K562 (cell line): ENCODE results near the gene DNASE1L1. TPM values are rescaled to one million over a fixed set of nuclear protein-coding genes. Genes with fewer than 3 reads are reported as not detected.
"Not testable (repeated sequence)": the region's sequence is repeated elsewhere in the genome, so short reads cannot be mapped to it uniquely, and the experiment has no call there.

ENCODE experiments used
- ATAC-seq: fragments of 200-7000 bp; cut with Tn5 transposase; 3 replicates; pipeline ENCODE4 v1.9.1; 2020; ENCODE audit warnings: moderate library complexity
- BruUV-seq: library from RNA; stranded (reverse); fragments of 400-500 nt; replicated peaks from 2 replicates; lab custom pipeline; 2021; lab: Mats Ljungman, UMichigan
- CTCF ChIA-PET: fragments of 300-600 bp; formaldehyde crosslinking; extraction: SDS; loops from one replicate; lab custom pipeline; 2021; ENCODE audit warnings: low intra/inter-chr PET ratio; lab: Yijun Ruan, JAX
- POLR2A ChIA-PET: fragments of 300-600, 350-650 bp; sonication (Branson Sonifier 250); formaldehyde crosslinking; extraction: SDS; loops from one replicate; lab custom pipeline; 2021; ENCODE audit warnings: antibody characterized with exemption, inconsistent platforms; lab: Yijun Ruan, JAX
- DNase-seq, 4 experiments: peaks; one replicate each; pipeline versions ENCODE4 v3.0.0 to v3.0.0-alpha.2; 2011 to 2018; ENCODE audit warnings: low spot score in 3 of 4, mixed read lengths in 3 of 4; ENCODE audit errors: extremely low read depth in 1 of 4
- FAIRE-seq: peaks from 2 replicates; lab custom pipeline; 2011; peaks lifted over from hg19 to GRCh38; lab: Jason Lieb, UNC
- H2AFZ ChIP-seq: 2 replicates; pipeline ENCODE4 v1.6.0; 2011; ENCODE audit warnings: low read depth, low read length, control low read depth, inconsistent platforms
- H3K27ac ChIP-seq: fragments of 200-600 bp; 3 replicates; pipeline ENCODE4 v1.8.0; 2011; ENCODE audit warnings: low read depth, mild to moderate bottlenecking, control low read depth, inconsistent platforms, low read length, moderate library complexity, mixed read lengths; ENCODE audit errors: extremely low read depth
- H3K27me3 ChIP-seq, 2 experiments: fragments of 300-600 bp in 1 of 2; 2 replicates in 1 of 2; 3 replicates in 1 of 2; pipeline versions ENCODE4 v1.6.0 to v1.8.0; 2011; ENCODE audit warnings: inconsistent platforms in 2 of 2, low read length in 2 of 2, mild to moderate bottlenecking in 1 of 2, mixed read lengths in 1 of 2, moderate library complexity in 1 of 2; ENCODE audit not compliant: control insufficient read depth in 2 of 2, insufficient read depth in 2 of 2
- H3K36me3 ChIP-seq: fragments of 300-600 bp; 3 replicates; pipeline ENCODE4 v1.8.0; 2011; ENCODE audit warnings: mild to moderate bottlenecking, low read length, inconsistent platforms; ENCODE audit not compliant: control insufficient read depth, insufficient read depth
- H3K4me1 ChIP-seq, 2 experiments: fragments of 200-600 bp in 1 of 2; replicated peaks in 1 of 2; 2 replicates in 1 of 2; 3 replicates in 1 of 2; pipeline versions ENCODE4 v1.5.1 to v1.8.0; 2011; ENCODE audit warnings: inconsistent platforms in 2 of 2, low read length in 2 of 2, mild to moderate bottlenecking in 1 of 2, mixed read lengths in 1 of 2, moderate library complexity in 1 of 2; ENCODE audit not compliant: control insufficient read depth in 2 of 2, insufficient read depth in 2 of 2
- H3K4me2 ChIP-seq: 2 replicates; pipeline ENCODE4 v1.6.1; 2011; ENCODE audit warnings: low read length, control low read depth, inconsistent platforms, mixed read lengths; ENCODE audit not compliant: insufficient read depth
- H3K4me3 ChIP-seq: fragments of 200-600 bp; sonication (generic), shearing (Covaris generic); 2 replicates; pipeline ENCODE4 v1.5.1; 2016; ENCODE audit warnings: control low read depth, inconsistent platforms
- H3K79me2 ChIP-seq: fragments of 200-600 bp; 3 replicates; pipeline ENCODE4 v1.8.0; 2011; ENCODE audit warnings: low read length, inconsistent platforms; ENCODE audit not compliant: control insufficient read depth, insufficient read depth
- H3K9ac ChIP-seq, 2 experiments: 2 replicates each; pipeline versions ENCODE4 v1.6.0 to v1.6.1; 2011; ENCODE audit warnings: low read depth in 2 of 2, low read length in 2 of 2, control low read depth in 1 of 2, inconsistent platforms in 1 of 2, mild to moderate bottlenecking in 1 of 2, mixed read lengths in 1 of 2; ENCODE audit not compliant: insufficient read depth in 1 of 2
- H3K9me1 ChIP-seq: one replicate; pipeline ENCODE4 v1.6.0; 2011; ENCODE audit warnings: inconsistent platforms, mild to moderate bottlenecking, low read length, moderate library complexity; ENCODE audit not compliant: control insufficient read depth, insufficient read depth
- H3K9me3 ChIP-seq: replicated peaks from 2 replicates; pipeline ENCODE4 v1.5.1; 2011; ENCODE audit warnings: low read depth, low read length, inconsistent platforms; ENCODE audit not compliant: control insufficient read depth, insufficient read depth
- H4K20me1 ChIP-seq: replicated peaks from 2 replicates; pipeline ENCODE4 v1.6.1; 2011; ENCODE audit warnings: low read length, inconsistent platforms, mixed read lengths; ENCODE audit not compliant: control insufficient read depth, insufficient read depth
- KLF1 ChIP-seq: fragments of 450-650 bp; IDR thresholded peaks from 2 replicates; pipeline ENCODE4 v1.6.1; 2016; ENCODE audit warnings: missing genetic modification characterization, missing compliant biosample characterization
- MAFG ChIP-seq: fragments of 450-650 bp; conservative IDR thresholded peaks from 2 replicates; pipeline ENCODE4 v1.6.1; 2016; ENCODE audit warnings: missing genetic modification characterization, missing compliant biosample characterization
- NFRKB ChIP-seq: fragments of 450-650 bp; IDR thresholded peaks from 2 replicates; pipeline ENCODE4 v1.6.1; 2016; ENCODE audit warnings: low read depth
- RBM39 ChIP-seq: fragments of 200-400 bp; formaldehyde crosslinking; optimal IDR thresholded peaks from 2 replicates; pipeline ENCODE3; 2018; ENCODE audit warnings: low read depth, low read length
- SRSF7 ChIP-seq: fragments of 200-400 bp; formaldehyde crosslinking; optimal IDR thresholded peaks from 2 replicates; pipeline ENCODE3; 2017; ENCODE audit warnings: mild to moderate bottlenecking, low read depth, low read length
- ZNF175 ChIP-seq: fragments of 200-800 bp; sonication (Bioruptor generic); IDR thresholded peaks from 2 replicates; pipeline ENCODE4 v1.6.1; 2016; ENCODE audit warnings: low read depth, mild to moderate bottlenecking, missing genetic modification characterization, missing compliant biosample characterization
- ZNF232 ChIP-seq: sonication (generic); formaldehyde crosslinking; IDR thresholded peaks from 2 replicates; pipeline ENCODE4 v1.8.0; 2022; ENCODE audit warnings: mild to moderate bottlenecking, missing genetic modification reagents
- ZNF239 ChIP-seq: fragments of 250-450 bp; sonication (Bioruptor Pico); IDR thresholded peaks from 2 replicates; pipeline ENCODE4 v1.4.0; 2020; ENCODE audit warnings: mild to moderate bottlenecking
- WGBS: fragments of 100-300 bp; shearing (Covaris generic); methylation state at CpG from one replicate; pipeline ENCODE4 v1.1.6; 2016; ENCODE audit warnings: low coverage, mixed read lengths; ENCODE audit not compliant: insufficient coverage; ENCODE audit errors: missing lambda C conversion rate; 5-methylcytosine and 5-hydroxymethylcytosine counted together
- in situ Hi-C: fragments of 300-500 bp; cut with MboI; formaldehyde crosslinking; loops from 4 replicates; pipeline ENCODE4 v1.15.0; 2018; ENCODE audit warnings: inconsistent platforms, mixed read lengths
- intact Hi-C: fragments of 100-400 bp; cut with micrococcal nuclease; formaldehyde crosslinking; loops from 2 replicates; pipeline ENCODE4 v1.14.2; 2022
- polyA plus RNA-seq, 8 experiments: library from polyadenylated mRNA; depleted of rRNA in 4 of 8; stranded (reverse) in 5 of 8; unstranded in 3 of 8; fragments of >200 nt; fragmentation: Nextera tagmentation in 2 of 8; fragmentation: Illumina TruSeq in 1 of 8; extraction: Ambion mirVana in 2 of 8; extraction: Trizol in 1 of 8; gene quantifications; 2 replicates each; pipeline versions ENCODE4 v1.2.1 to v1.2.3, GENCODE V29; 2011 to 2014; ENCODE audit warnings: inconsistent platforms in 1 of 8, missing spikeins in 1 of 8
- total RNA-seq, 7 experiments: library from RNA; depleted of rRNA in 6 of 7; stranded (reverse); fragments of >200 nt in 6 of 7; fragmentation: Illumina TruSeq in 2 of 7; extraction: Trizol in 2 of 7; gene quantifications; 2 replicates each; pipeline versions ENCODE4 v1.2.1 to v1.2.3, GENCODE V29; 2011 to 2021; ENCODE audit warnings: low replicate concordance in 1 of 7
- TF ChIP-seq, protein P1 (sequence below): sonication (generic); formaldehyde crosslinking; IDR thresholded peaks from 2 replicates; pipeline ENCODE4 v1.8.1; 2022; ENCODE audit warnings: missing genetic modification reagents
- TF ChIP-seq, protein P2 (sequence below): fragments of 250-450 bp; sonication (Bioruptor Pico); IDR thresholded peaks from 2 replicates; pipeline ENCODE4 v1.5.0; 2020; ENCODE audit warnings: mild to moderate bottlenecking
- TF ChIP-seq, protein P3 (sequence below): IDR thresholded peaks from 2 replicates; pipeline ENCODE4 v1.6.1; 2014; ENCODE audit warnings: antibody characterized with exemption

DNASE1L1 gene
- total and polyA plus RNA-seq, 9 of the 15 experiments (the other 6 are each of a cell fraction or from before 2014, with no cell fraction given), result 0.73 to 12.6 (median 7.9) TPM

DNA sequence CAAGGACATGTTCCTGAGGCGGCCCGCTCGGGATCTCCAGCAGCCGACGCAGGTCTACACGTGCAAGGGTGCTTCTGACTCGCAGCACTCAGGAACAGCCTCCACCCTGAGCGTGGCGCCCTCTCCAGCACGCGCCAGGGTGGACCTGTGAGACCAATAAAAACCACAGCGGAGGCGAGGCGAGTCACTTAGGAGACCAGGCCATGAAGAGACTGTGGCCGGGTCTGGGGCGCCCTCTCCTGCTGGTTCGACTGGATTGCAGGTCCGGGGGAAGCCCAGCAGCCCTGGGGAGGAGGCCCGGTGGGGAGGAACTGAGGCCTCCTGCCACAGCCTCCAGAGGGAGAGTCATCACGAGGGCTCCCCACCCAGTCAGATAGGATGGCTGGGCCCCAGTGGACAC is 21.0 kb downstream of the DNASE1L1 start:
- intact Hi-C loops, BruUV-seq, H3K4me3 ChIP-seq, H3K9me3 ChIP-seq, H3K27ac ChIP-seq, H3K9me1 ChIP-seq, H3K36me3 ChIP-seq, H4K20me1 ChIP-seq, in situ Hi-C loops, DNase-seq, H3K27me3 ChIP-seq, H2AFZ ChIP-seq, POLR2A ChIA-PET, CTCF ChIA-PET, H3K9ac ChIP-seq, H3K79me2 ChIP-seq, H3K4me2 ChIP-seq, FAIRE-seq: not testable (repeated sequence)
- ATAC-seq, result peak; percentile 63
- WGBS, result no CpG with 5 or more reads among the region's 20 CpGs
- H3K4me1 ChIP-seq, result peaks cover 5 to 13% of the 10 kb centered on the region in 2 experiments

DNA sequence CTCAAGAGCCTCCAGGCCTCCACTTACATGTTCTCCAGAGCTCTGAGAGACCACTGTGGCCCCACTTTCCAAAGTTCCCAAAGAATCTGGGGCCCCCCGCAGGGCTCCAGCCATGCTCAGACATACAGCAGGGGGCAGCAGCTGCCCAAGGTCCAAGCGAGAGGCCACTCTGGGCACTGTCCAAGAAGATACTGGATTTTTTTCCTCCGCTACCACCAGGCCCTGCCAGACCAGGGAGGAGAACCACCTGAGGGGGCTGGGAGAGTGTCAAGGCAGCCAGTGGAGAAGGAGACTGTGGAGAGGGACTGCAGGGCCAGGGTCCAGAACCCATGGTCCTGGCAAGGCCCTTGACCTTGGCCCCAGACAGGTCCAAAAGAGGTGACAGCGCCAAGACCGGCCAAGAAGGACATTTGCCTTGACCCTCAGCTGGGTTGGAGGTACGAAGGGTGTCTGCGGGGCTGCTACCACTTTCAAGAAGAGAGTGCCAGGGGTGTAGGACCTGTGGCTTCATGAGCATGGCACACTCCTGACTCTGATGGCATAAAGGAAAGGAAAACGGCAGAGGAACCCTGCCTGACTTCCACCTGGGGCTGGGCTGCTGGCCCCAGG is 24.7 kb downstream of the DNASE1L1 start:
- DNase-seq (peak in 1 of 4 experiments; percentile 45), FAIRE-seq (no peak), ATAC-seq (no peak)
- POLR2A ChIA-PET, result interaction anchor here (0.6 to 1.8 kb wide), 5 partner anchors 11 to 161 kb away, joined by 3 to 7 read pairs (median 6); partner anchors contain the start of gene RPL10
- intact Hi-C loops, result no loop called here
- H3K9ac ChIP-seq, result peak overlapping the region in 1 of 2 experiments; percentile 87; a peak in 2 of 4 replicates
- peaks cover 19% of the 10 kb centered on the region; the same call in 2 of the 3 replicates for H3K36me3 ChIP-seq
- in situ Hi-C loops, result no loop called here
- H3K9me1 ChIP-seq, result no peaks in the 10 kb centered on the region
- H3K9me3 ChIP-seq, result no peaks in the 10 kb centered on the region
- peaks cover 19% of the 10 kb centered on the region for H3K79me2 ChIP-seq
- no TSS peak for BruUV-seq
- H3K27ac ChIP-seq, result peak overlapping the region; percentile 36; the same call in 1 of the 3 replicates
- no peak overlapping the region for H2AFZ ChIP-seq
- H4K20me1 ChIP-seq, result no peaks in the 10 kb centered on the region
- peak overlapping the region; percentile 24; the same call in 1 of the 2 replicates for H3K4me2 ChIP-seq
- 60% methylated on average over 6 of the region's 8 CpGs for WGBS
- peaks cover 13 to 36% of the 10 kb centered on the region in 2 experiments for H3K4me1 ChIP-seq
- no peaks in the 10 kb centered on the region for H3K27me3 ChIP-seq
- no peak overlapping the region for H3K4me3 ChIP-seq
- CTCF ChIA-PET, result interaction anchor here (1.1 to 2.1 kb wide), 2 partner anchors 12 to 151 kb away, joined by 4 to 19 read pairs; no protein-coding TSS in a partner anchor
- no peak for TF ChIP-seq ZNF239 (CRISPR knock-in tag)
- TF ChIP-seq, protein P1, sequence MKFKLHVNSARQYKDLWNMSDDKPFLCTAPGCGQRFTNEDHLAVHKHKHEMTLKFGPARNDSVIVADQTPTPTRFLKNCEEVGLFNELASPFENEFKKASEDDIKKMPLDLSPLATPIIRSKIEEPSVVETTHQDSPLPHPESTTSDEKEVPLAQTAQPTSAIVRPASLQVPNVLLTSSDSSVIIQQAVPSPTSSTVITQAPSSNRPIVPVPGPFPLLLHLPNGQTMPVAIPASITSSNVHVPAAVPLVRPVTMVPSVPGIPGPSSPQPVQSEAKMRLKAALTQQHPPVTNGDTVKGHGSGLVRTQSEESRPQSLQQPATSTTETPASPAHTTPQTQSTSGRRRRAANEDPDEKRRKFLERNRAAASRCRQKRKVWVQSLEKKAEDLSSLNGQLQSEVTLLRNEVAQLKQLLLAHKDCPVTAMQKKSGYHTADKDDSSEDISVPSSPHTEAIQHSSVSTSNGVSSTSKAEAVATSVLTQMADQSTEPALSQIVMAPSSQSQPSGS (CRISPR knock-in tag), result no peak
- no peak for TF ChIP-seq MAFG
- TF ChIP-seq KLF1 (tag), result no peak
- TF ChIP-seq, protein P2, sequence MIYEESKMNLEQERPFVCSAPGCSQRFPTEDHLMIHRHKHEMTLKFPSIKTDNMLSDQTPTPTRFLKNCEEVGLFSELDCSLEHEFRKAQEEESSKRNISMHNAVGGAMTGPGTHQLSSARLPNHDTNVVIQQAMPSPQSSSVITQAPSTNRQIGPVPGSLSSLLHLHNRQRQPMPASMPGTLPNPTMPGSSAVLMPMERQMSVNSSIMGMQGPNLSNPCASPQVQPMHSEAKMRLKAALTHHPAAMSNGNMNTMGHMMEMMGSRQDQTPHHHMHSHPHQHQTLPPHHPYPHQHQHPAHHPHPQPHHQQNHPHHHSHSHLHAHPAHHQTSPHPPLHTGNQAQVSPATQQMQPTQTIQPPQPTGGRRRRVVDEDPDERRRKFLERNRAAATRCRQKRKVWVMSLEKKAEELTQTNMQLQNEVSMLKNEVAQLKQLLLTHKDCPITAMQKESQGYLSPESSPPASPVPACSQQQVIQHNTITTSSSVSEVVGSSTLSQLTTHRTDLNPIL (CRISPR knock-in tag), result no peak
- no peak for TF ChIP-seq RBM39
- TF ChIP-seq ZNF232 (CRISPR knock-in tag), result no peak
- no peak for TF ChIP-seq NFRKB
- TF ChIP-seq, protein P3, sequence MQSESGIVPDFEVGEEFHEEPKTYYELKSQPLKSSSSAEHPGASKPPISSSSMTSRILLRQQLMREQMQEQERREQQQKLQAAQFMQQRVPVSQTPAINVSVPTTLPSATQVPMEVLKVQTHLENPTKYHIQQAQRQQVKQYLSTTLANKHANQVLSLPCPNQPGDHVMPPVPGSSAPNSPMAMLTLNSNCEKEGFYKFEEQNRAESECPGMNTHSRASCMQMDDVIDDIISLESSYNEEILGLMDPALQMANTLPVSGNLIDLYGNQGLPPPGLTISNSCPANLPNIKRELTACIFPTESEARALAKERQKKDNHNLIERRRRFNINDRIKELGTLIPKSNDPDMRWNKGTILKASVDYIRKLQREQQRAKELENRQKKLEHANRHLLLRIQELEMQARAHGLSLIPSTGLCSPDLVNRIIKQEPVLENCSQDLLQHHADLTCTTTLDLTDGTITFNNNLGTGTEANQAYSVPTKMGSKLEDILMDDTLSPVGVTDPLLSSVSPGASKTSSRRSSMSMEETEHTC, result no peak
- TF ChIP-seq SRSF7, result no peak
- TF ChIP-seq ZNF175, result no peak
